Erythroblast (primary cell): ENCODE data around the gene DNASE1L1.

Source experiments
- GATA1 ChIP-seq: IDR thresholded peaks from 2 replicates; pipeline ENCODE4 v1.6.1; 2011; ENCODE audit warnings: low read depth, mild to moderate bottlenecking, control low read depth, low read length, moderate library complexity
- POLR2A ChIP-seq: IDR thresholded peaks from 2 replicates; pipeline ENCODE4 v1.6.1; 2011; ENCODE audit warnings: mild to moderate bottlenecking, low read length

- TF ChIP-seq POLR2A (no peak), GATA1 (no peak)
Observed at GRCh38 chrX:154359362-154360154, 49.5 kb downstream of the DNASE1L1 start.
